ENCODE results near the gene RELN. TPM values are rescaled to one million over a fixed set of nuclear protein-coding genes. Genes with fewer than 3 reads are reported as not detected.

The RELN gene
- total RNA-seq, 6 donors from 2014 or later = 1.1 to 3.6 (median 2.6) TPM; not detected in 1

GRCh38 chr7:103879411-103879810 is 110.0 kb downstream of the RELN start:
- no peaks in the 10 kb centered on the region for H3K9me3 ChIP-seq
- DNase-seq (no peak), ATAC-seq (ENCODE audit: low FRiP score in 2 of 2) (no peak)
- H3K4me1 ChIP-seq = no peaks in the 10 kb centered on the region
- H3K27ac ChIP-seq = no peak overlapping the region
- TF ChIP-seq POLR2A (IDR thresholded peaks at IDR 0.05) (no peak), CTCF (IDR thresholded peaks at IDR 0.05) (no peak), EP300 (IDR thresholded peaks at IDR 0.05) (no peak), POLR2AphosphoS5 (IDR thresholded peaks at IDR 0.05) (no peak)
- H3K36me3 ChIP-seq = no peaks in the 10 kb centered on the region
- WGBS, 2 donors = 56 to 83% methylated on average over 1 of the region's 1 CpG
- H3K27me3 ChIP-seq = no peaks in the 10 kb centered on the region
- H3K4me3 ChIP-seq = no peak overlapping the region

- Histone ChIP-seq H3K27ac (no peak overlapping the region), H3K9me3 (no peaks in the 10 kb centered on the region), H3K27me3 (no peaks in the 10 kb centered on the region), H3K36me3 (no peaks in the 10 kb centered on the region), H3K4me3 (no peak overlapping the region), H3K4me1 (no peaks in the 10 kb centered on the region)
- DNase-seq (no peak), ATAC-seq (ENCODE audit: low FRiP score in 2 of 2) (no peak)
- TF ChIP-seq CTCF (IDR thresholded peaks at IDR 0.05) = no peak
- TF ChIP-seq EP300 (IDR thresholded peaks at IDR 0.05) = no peak
- no peak for TF ChIP-seq POLR2A (IDR thresholded peaks at IDR 0.05)
- TF ChIP-seq POLR2AphosphoS5 (IDR thresholded peaks at IDR 0.05) = no peak
- 66 to 78% methylated on average over 3 of the region's 3 CpGs for WGBS, 2 donors
Observed at GRCh38 chr7:103877565-103877964, 111.9 kb downstream of the RELN start.

- Histone ChIP-seq H3K4me1 (no peaks in the 10 kb centered on the region), H3K27ac (no peak overlapping the region), H3K9me3 (no peaks in the 10 kb centered on the region), H3K4me3 (no peak overlapping the region), H3K36me3 (no peaks in the 10 kb centered on the region), H3K27me3 (no peaks in the 10 kb centered on the region)
- ATAC-seq (ENCODE audit: low FRiP score in 2 of 2) (no peak), DNase-seq (no peak)
- no peak for TF ChIP-seq EP300 (IDR thresholded peaks at IDR 0.05)
- no peak for TF ChIP-seq POLR2AphosphoS5 (IDR thresholded peaks at IDR 0.05)
- TF ChIP-seq CTCF (IDR thresholded peaks at IDR 0.05) = no peak
- TF ChIP-seq POLR2A (IDR thresholded peaks at IDR 0.05) = no peak
Observed at GRCh38 chr7:103875718-103876117, 113.7 kb downstream of the RELN start.

- 69 to 82% methylated on average over 2 of the region's 2 CpGs for WGBS, 2 donors
- H3K27ac ChIP-seq = no peak overlapping the region
Observed at GRCh38 chr7:103871473-103871872, 118.0 kb downstream of the RELN start.

More at GRCh38 chr7:103871473-103871872, 118.0 kb downstream of the RELN start:
- TF ChIP-seq CTCF (IDR thresholded peaks at IDR 0.05) (no peak), POLR2AphosphoS5 (IDR thresholded peaks at IDR 0.05) (no peak), POLR2A (IDR thresholded peaks at IDR 0.05) (no peak), EP300 (IDR thresholded peaks at IDR 0.05) (no peak)
- Histone ChIP-seq H3K9me3 (no peaks in the 10 kb centered on the region), H3K4me1 (no peaks in the 10 kb centered on the region), H3K27me3 (no peaks in the 10 kb centered on the region), H3K4me3 (no peak overlapping the region), H3K36me3 (no peaks in the 10 kb centered on the region)
- no peak for DNase-seq
- no peak for ATAC-seq (ENCODE audit: low FRiP score in 2 of 2)
